SU-DHL-6 (cell line): ENCODE results near the gene MTNR1B.

ENCODE experiments used
- H2AFZ ChIP-seq: fragments of 200-600 bp; sonication (generic); 2 replicates; pipeline ENCODE4 v1.6.1; 2014; ENCODE audit warnings: low read depth, mild to moderate bottlenecking, moderate library complexity, mixed read lengths, antibody characterized with exemption, low read length; ENCODE audit not compliant: severe bottlenecking
- H3F3A ChIP-seq: fragments of 200-600 bp; shearing (Covaris generic); 2 replicates; pipeline ENCODE4 v1.6.0; 2016; ENCODE audit warnings: antibody characterized with exemption, mild to moderate bottlenecking; ENCODE audit not compliant: insufficient read depth
- H3K27ac ChIP-seq: fragments of 200-600 bp; sonication (generic); 2 replicates; pipeline ENCODE4 v1.5.1; 2016; ENCODE audit warnings: low read depth, mild to moderate bottlenecking, low read length, moderate library complexity, mixed read lengths
- H3K27me3 ChIP-seq: fragments of 200-600 bp; sonication (generic), shearing (Covaris generic); 2 replicates; pipeline ENCODE4 v1.6.0; 2014; ENCODE audit warnings: mild to moderate bottlenecking, low read length
- H3K36me3 ChIP-seq: fragments of 200-600 bp; sonication (generic); 2 replicates; pipeline ENCODE4 v1.6.1; 2014; ENCODE audit warnings: mild to moderate bottlenecking, low read length, mixed read lengths
- H3K4me2 ChIP-seq: fragments of 300-600, 200-600 bp; shearing (Covaris generic), sonication (generic); 2 replicates; pipeline ENCODE4 v1.6.0; 2014; ENCODE audit warnings: low read length, low read depth, mild to moderate bottlenecking; ENCODE audit not compliant: poor library complexity, severe bottlenecking
- H3K4me3 ChIP-seq: fragments of 200-600 bp; sonication (generic); 2 replicates; pipeline ENCODE4 v1.5.1; 2014; ENCODE audit warnings: antibody characterized with exemption, low read length, mild to moderate bottlenecking, mixed read lengths; ENCODE audit not compliant: insufficient read depth, poor library complexity, severe bottlenecking
- H3K79me2 ChIP-seq: fragments of 200-600 bp; sonication (generic); 2 replicates; pipeline ENCODE4 v1.6.1; 2014; ENCODE audit warnings: mild to moderate bottlenecking, low read length, moderate library complexity; ENCODE audit not compliant: insufficient read depth
- H3K9ac ChIP-seq: fragments of 200-600 bp; sonication (generic); 2 replicates; pipeline ENCODE4 v1.7.0; 2014; ENCODE audit warnings: mild to moderate bottlenecking, low read length
- H3K9me2 ChIP-seq: fragments of 200-600 bp; sonication (generic); replicated peaks from 2 replicates; pipeline ENCODE4 v1.6.1; 2014; ENCODE audit warnings: low read length; ENCODE audit not compliant: insufficient read depth
- H3K9me3 ChIP-seq: fragments of 200-600 bp; sonication (generic); 2 replicates; pipeline ENCODE4 v1.6.1; 2014; ENCODE audit warnings: low read length, mixed read lengths; ENCODE audit not compliant: insufficient read depth
- H4K20me1 ChIP-seq: fragments of 200-600 bp; sonication (generic); 2 replicates; pipeline ENCODE4 v1.6.1; 2014; ENCODE audit warnings: low read depth, mild to moderate bottlenecking, antibody characterized with exemption, low read length, moderate library complexity, mixed read lengths
- CTCF ChIP-seq: fragments of 200-600 bp; sonication (generic); IDR thresholded peaks from one replicate; pipeline ENCODE4 v1.5.1; 2017; ENCODE audit warnings: antibody characterized with exemption, mild to moderate bottlenecking, low read length, moderate library complexity; ENCODE audit not compliant: insufficient read depth, poor library complexity, severe bottlenecking
- EZH2phosphoT487 ChIP-seq: fragments of 200-600 bp; sonication (generic), shearing (Covaris generic); conservative IDR thresholded peaks from 2 replicates; pipeline ENCODE4 v1.6.1; 2018; ENCODE audit warnings: mild to moderate bottlenecking, antibody characterized with exemption, low read length, moderate library complexity, mixed read lengths

Gene MTNR1B

GRCh38 chr11:93024369-93024768 lies 54.9 kb downstream of the MTNR1B start:
- no peak overlapping the region for H3K4me3 ChIP-seq
- H3K27ac ChIP-seq: no peak overlapping the region
- TF ChIP-seq CTCF (no peak), EZH2phosphoT487 (no peak)
- no peaks in the 10 kb centered on the region for H3K79me2 ChIP-seq
- no peaks in the 10 kb centered on the region for H3K9me2 ChIP-seq
- no peaks in the 10 kb centered on the region for H3K36me3 ChIP-seq
- H2AFZ ChIP-seq: no peak overlapping the region
- no peak overlapping the region for H3K9ac ChIP-seq
- no peaks in the 10 kb centered on the region for H3K9me3 ChIP-seq
- H4K20me1 ChIP-seq: no peaks in the 10 kb centered on the region
- H3K27me3 ChIP-seq: no peaks in the 10 kb centered on the region
- H3F3A ChIP-seq: no peaks in the 10 kb centered on the region
- H3K4me2 ChIP-seq: no peak overlapping the region

- TF ChIP-seq CTCF: no peak
- no peaks in the 10 kb centered on the region for H3K9me3 ChIP-seq
- no peaks in the 10 kb centered on the region for H3F3A ChIP-seq
- no peak overlapping the region for H3K4me3 ChIP-seq
- no peak overlapping the region for H3K27ac ChIP-seq
- H4K20me1 ChIP-seq: no peaks in the 10 kb centered on the region
- no peak overlapping the region for H3K4me2 ChIP-seq
- H2AFZ ChIP-seq: no peak overlapping the region
- H3K79me2 ChIP-seq: no peaks in the 10 kb centered on the region
- H3K36me3 ChIP-seq: no peaks in the 10 kb centered on the region
- no peaks in the 10 kb centered on the region for H3K9me2 ChIP-seq
- no peaks in the 10 kb centered on the region for H3K27me3 ChIP-seq
- no peak overlapping the region for H3K9ac ChIP-seq
These were observed 56.3 kb downstream of the MTNR1B start for GRCh38 chr11:93025558-93026255.

GRCh38 chr11:93028960-93029522 lies 59.6 kb downstream of the MTNR1B start:
- no peaks in the 10 kb centered on the region for H3F3A ChIP-seq
- H3K9me3 ChIP-seq: no peaks in the 10 kb centered on the region
- TF ChIP-seq CTCF: no peak
- TF ChIP-seq EZH2phosphoT487: no peak
- H4K20me1 ChIP-seq: no peaks in the 10 kb centered on the region
- no peaks in the 10 kb centered on the region for H3K79me2 ChIP-seq
- H3K4me3 ChIP-seq: no peak overlapping the region
- no peak overlapping the region for H3K9ac ChIP-seq
- no peaks in the 10 kb centered on the region for H3K36me3 ChIP-seq
- no peak overlapping the region for H3K4me2 ChIP-seq
- H3K27ac ChIP-seq: no peak overlapping the region
- no peaks in the 10 kb centered on the region for H3K9me2 ChIP-seq
- no peak overlapping the region for H2AFZ ChIP-seq
- H3K27me3 ChIP-seq: no peaks in the 10 kb centered on the region
